Activated CD8-positive, alpha-beta T cell treated with anti-CD3 and anti-CD28 coated beads for 36 hours (primary cell): Measurements from ENCODE around the gene HYOU1. TPM values are rescaled to one million over a fixed set of nuclear protein-coding genes. Genes with fewer than 3 reads are reported as not detected.
"Not testable (repeated sequence)": the region's sequence is repeated elsewhere in the genome, so short reads cannot be mapped to it uniquely, and the experiment has no call there.

Experiments used
- ATAC-seq: fragments of 200-7000 bp; cut with Tn5 transposase; one replicate; pipeline ENCODE4 v1.10.0; 2021; ENCODE audit warnings: mild to moderate bottlenecking, moderate library complexity
- CTCF ChIA-PET: fragments of 350-600 bp; sonication (Branson Sonifier 250); formaldehyde crosslinking; loops from one replicate; lab custom pipeline; 2021; ENCODE audit warnings: antibody characterized with exemption; lab: Charles Lee
- POLR2A ChIA-PET: fragments of 350-600 bp; sonication (Branson Sonifier 250); formaldehyde crosslinking; loops from one replicate; lab custom pipeline; 2021; ENCODE audit warnings: antibody characterized with exemption; lab: Charles Lee
- DNase-seq: peaks from one replicate; pipeline ENCODE4 v3.0.0-alpha.2; 2020
- H3K27ac Mint-ChIP-seq: one replicate; pipeline ENCODE4 v1.8.0; 2021; ENCODE audit warnings: mild to moderate bottlenecking, mixed read lengths
- H3K27me3 Mint-ChIP-seq: one replicate; pipeline ENCODE4 v1.8.0; 2021; ENCODE audit warnings: mixed read lengths
- H3K36me3 Mint-ChIP-seq: one replicate; pipeline ENCODE4 v1.8.0; 2021; ENCODE audit warnings: low read depth, mixed read lengths
- H3K4me1 Mint-ChIP-seq: one replicate; pipeline ENCODE4 v1.8.0; 2021; ENCODE audit warnings: low read depth, mixed read lengths
- H3K4me3 Mint-ChIP-seq: one replicate; pipeline ENCODE4 v1.8.0; 2021; ENCODE audit warnings: mild to moderate bottlenecking, moderate library complexity, mixed read lengths
- H3K9me3 Mint-ChIP-seq: one replicate; pipeline ENCODE4 v1.8.0; 2021; ENCODE audit warnings: mixed read lengths
- intact Hi-C: fragments of 100-400 bp; cut with micrococcal nuclease; formaldehyde crosslinking; loops from one replicate; pipeline ENCODE4 v1.10.0; 2022
- total RNA-seq, 2 experiments: library from RNA; stranded (reverse); gene quantifications; one replicate each; pipeline ENCODE4 v1.2.3, GENCODE V29; 2021
- TF ChIP-seq, protein P1 (sequence below): fragments of 200-600 bp; IDR thresholded peaks from one replicate; pipeline ENCODE4 v1.8.0; 2022; ENCODE audit warnings: antibody characterized with exemption, mild to moderate bottlenecking

HYOU1 gene
- total RNA-seq, 2 experiments from 2014 or later, result 92.4 to 101 TPM

DNA sequence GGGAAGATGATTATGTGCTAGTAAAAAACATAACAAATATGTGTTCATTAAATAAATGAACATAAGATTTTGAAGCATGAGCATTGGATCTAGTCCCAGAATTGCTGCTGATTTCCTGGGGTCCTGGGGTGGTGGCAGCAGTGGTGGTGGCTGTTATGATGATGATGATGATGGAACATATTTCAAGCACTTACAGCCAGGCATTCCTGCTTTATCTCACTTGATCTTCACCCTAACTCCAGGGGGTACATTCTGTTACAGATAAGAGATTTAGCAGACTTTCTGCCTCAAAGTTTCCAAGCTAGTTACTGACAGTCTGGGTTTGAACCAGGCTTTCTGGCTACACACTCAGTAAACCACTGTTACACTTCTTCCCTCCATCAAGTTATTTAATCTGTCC lies 33.3 kb downstream of the HYOU1 start:
- TF ChIP-seq, protein P1, sequence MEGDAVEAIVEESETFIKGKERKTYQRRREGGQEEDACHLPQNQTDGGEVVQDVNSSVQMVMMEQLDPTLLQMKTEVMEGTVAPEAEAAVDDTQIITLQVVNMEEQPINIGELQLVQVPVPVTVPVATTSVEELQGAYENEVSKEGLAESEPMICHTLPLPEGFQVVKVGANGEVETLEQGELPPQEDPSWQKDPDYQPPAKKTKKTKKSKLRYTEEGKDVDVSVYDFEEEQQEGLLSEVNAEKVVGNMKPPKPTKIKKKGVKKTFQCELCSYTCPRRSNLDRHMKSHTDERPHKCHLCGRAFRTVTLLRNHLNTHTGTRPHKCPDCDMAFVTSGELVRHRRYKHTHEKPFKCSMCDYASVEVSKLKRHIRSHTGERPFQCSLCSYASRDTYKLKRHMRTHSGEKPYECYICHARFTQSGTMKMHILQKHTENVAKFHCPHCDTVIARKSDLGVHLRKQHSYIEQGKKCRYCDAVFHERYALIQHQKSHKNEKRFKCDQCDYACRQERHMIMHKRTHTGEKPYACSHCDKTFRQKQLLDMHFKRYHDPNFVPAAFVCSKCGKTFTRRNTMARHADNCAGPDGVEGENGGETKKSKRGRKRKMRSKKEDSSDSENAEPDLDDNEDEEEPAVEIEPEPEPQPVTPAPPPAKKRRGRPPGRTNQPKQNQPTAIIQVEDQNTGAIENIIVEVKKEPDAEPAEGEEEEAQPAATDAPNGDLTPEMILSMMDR, result no peak
- ATAC-seq, result no peak
- Mint-ChIP-seq H3K4me3 (no peak overlapping the region), H3K9me3 (no peaks in the 10 kb centered on the region), H3K27me3 (no peaks in the 10 kb centered on the region), H3K4me1 (peaks cover 50% of the 10 kb centered on the region), H3K36me3 (peaks cover 58% of the 10 kb centered on the region), H3K27ac (peak overlapping the region; percentile 52)
- intact Hi-C loops, result no loop called here
- CTCF ChIA-PET, result interaction anchor here (3.3 kb wide), 1 partner anchor 32 kb away, joined by 8 read pairs; no protein-coding TSS in a partner anchor
- DNase-seq, result no peak
- POLR2A ChIA-PET, result interaction anchor here (2.3 to 8.4 kb wide), 2 partner anchors 7 to 24 kb away, joined by 10 to 98 read pairs; partner anchors contain the start of genes RPS25 and TRAPPC4

- H3K4me1 Mint-ChIP-seq, result peaks cover 48% of the 10 kb centered on the region
- H3K9me3 Mint-ChIP-seq, result no peaks in the 10 kb centered on the region
- DNase-seq (no peak), ATAC-seq (no peak)
- ChIA-PET POLR2A (interaction anchor here (1.7 kb wide), 1 partner anchor 24 kb away, joined by 5 read pairs; the partner anchor contains the start of gene CENATAC), CTCF (interaction anchor here (1.7 kb wide), 1 partner anchor 32 kb away, joined by 3 read pairs; no protein-coding TSS in a partner anchor)
- peak overlapping the region; percentile 39 for H3K27ac Mint-ChIP-seq
- peaks cover 63% of the 10 kb centered on the region for H3K36me3 Mint-ChIP-seq
- TF ChIP-seq, protein P1, result no peak
- intact Hi-C loops, result no loop called here
- H3K4me3 Mint-ChIP-seq, result peak overlapping the region; percentile 12
- H3K27me3 Mint-ChIP-seq, result no peaks in the 10 kb centered on the region
Observed at GRCh38 chr11:119021631-119022030, 35.4 kb downstream of the HYOU1 start.

DNA sequence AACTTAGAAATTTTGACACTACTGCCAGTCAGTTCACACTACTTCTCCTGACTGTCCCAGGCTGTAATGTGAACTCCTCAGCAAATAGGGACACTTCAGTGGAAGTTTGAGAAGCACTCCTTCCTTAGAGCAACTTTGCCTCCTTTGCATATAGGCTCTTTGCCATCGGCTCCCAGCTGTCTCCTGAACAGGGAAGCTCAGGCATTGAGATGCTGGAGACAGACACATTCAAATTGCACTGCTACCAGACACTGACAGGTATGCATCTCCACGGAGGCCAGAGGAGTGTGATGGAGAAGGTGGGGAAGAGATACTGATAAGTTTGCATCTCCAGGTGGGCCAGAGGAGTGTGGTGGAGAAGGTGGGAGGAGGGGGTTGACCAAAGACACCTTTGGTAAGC lies 37.0 kb downstream of the HYOU1 start:
- H3K4me1 Mint-ChIP-seq, result peaks cover 57% of the 10 kb centered on the region
- TF ChIP-seq, protein P1, result no peak
- H3K27me3 Mint-ChIP-seq, result no peaks in the 10 kb centered on the region
- intact Hi-C loops, result no loop called here
- peak overlapping the region; percentile 99 for H3K27ac Mint-ChIP-seq
- ATAC-seq, result no peak
- peak overlapping the region; percentile 99 for H3K4me3 Mint-ChIP-seq
- ChIA-PET CTCF (interaction anchor here (1.3 to 1.7 kb wide), 3 partner anchors 10 to 16 kb away, joined by 3 to 6 read pairs (median 5); partner anchors contain the start of gene SLC37A4), POLR2A (interaction anchor here (0.7 to 8.6 kb wide), 12 partner anchors 8 to 248 kb away, joined by 3 to 106 read pairs (median 8); partner anchors contain the start of genes C2CD2L, CENATAC, HYOU1 and SLC37A4)
- no peaks in the 10 kb centered on the region for H3K9me3 Mint-ChIP-seq
- DNase-seq, result no peak
- H3K36me3 Mint-ChIP-seq, result peaks cover 73% of the 10 kb centered on the region

- Mint-ChIP-seq H3K36me3 (peaks cover 76% of the 10 kb centered on the region), H3K4me1 (peaks cover 53% of the 10 kb centered on the region), H3K27me3 (no peaks in the 10 kb centered on the region), H3K27ac (peak within 1 kb of the TSS; percentile 99), H3K4me3 (peak within 1 kb of the TSS; percentile 99), H3K9me3 (peaks cover 1% of the 10 kb centered on the region)
- TF ChIP-seq, protein P1, result no peak
- peak; percentile 91 for ATAC-seq
- ChIA-PET POLR2A (interaction anchor here (0.6 to 8.6 kb wide), 23 partner anchors 8 to 396 kb away, joined by 3 to 106 read pairs (median 4); partner anchors contain the start of genes BCL9L, C2CD2L, CENATAC and DPAGT1), CTCF (interaction anchor here (1.2 to 5.0 kb wide), 5 partner anchors 12 to 328 kb away, joined by 3 to 20 read pairs (median 5); partner anchors contain the start of gene SLC37A4)
- peak; percentile 97 for DNase-seq
- intact Hi-C loops, result no loop called here
Observed at GRCh38 chr11:119018074-119018938, 38.7 kb downstream of the HYOU1 start, which contains the start of the genes RPS25 and TRAPPC4. TSS of gene RPS25 (minus strand) at chr11:119018343. CDS start at chr11:119018284, 59 bp downstream. TSS of gene TRAPPC4 (plus strand) at chr11:119018766. CDS start at chr11:119018796, 30 bp downstream.

DNA sequence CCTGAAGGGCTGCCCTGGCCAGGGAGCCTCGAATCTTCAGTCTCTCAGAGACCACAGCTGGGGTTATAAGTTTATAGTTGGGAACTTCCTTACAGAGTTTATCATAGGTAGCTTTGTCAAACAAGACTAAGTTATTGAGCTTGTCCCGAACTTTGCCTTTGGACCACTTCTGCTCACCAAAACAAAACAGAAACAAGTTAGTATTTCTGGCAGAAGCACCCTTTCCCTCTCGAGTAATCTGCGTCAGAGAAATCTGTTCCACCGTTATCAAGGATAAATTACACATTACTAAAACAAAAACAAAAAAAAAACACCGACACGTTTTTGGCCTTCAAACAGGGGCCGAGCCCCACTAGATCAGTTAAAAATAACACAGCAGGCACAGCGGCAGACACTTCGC lies 39.6 kb downstream of the HYOU1 start:
- DNase-seq, H3K9me3 Mint-ChIP-seq, H3K27me3 Mint-ChIP-seq, ATAC-seq, intact Hi-C loops: not testable (repeated sequence)
- Mint-ChIP-seq H3K4me1 (peaks cover 51% of the 10 kb centered on the region), H3K36me3 (peaks cover 79% of the 10 kb centered on the region), H3K27ac (peak overlapping the region; percentile 99), H3K4me3 (peak overlapping the region; percentile 99)
- CTCF ChIA-PET, result interaction anchor here (5.0 kb wide), 1 partner anchor 13 kb away, joined by 20 read pairs; the partner anchor contains the start of gene SLC37A4
- POLR2A ChIA-PET, result interaction anchor here (1.0 to 8.6 kb wide), 9 partner anchors 11 to 102 kb away, joined by 3 to 106 read pairs (median 12); partner anchors contain the start of genes CENATAC, HMBS, HYOU1 and SLC37A4
